IMR-90 (cell line): ENCODE measurements around the gene COL11A2. TPM values are rescaled to one million over a fixed set of nuclear protein-coding genes. Genes with fewer than 3 reads are reported as not detected.

Source experiments
- ATAC-seq: fragments of 200-7000 bp; cut with Tn5 transposase; 2 replicates; pipeline ENCODE4 v1.9.1; 2020; ENCODE audit warnings: low read depth, mild to moderate bottlenecking, moderate library complexity
- BruUV-seq: library from RNA; stranded (reverse); fragments of 400-500 nt; replicated peaks from 2 replicates; lab custom pipeline; 2021; lab: Mats Ljungman, UMichigan
- CTCF ChIA-PET: fragments of 300-600 bp; formaldehyde crosslinking; extraction: SDS; loops from one replicate; lab custom pipeline; 2021; ENCODE audit warnings: antibody characterized with exemption; lab: Yijun Ruan, JAX
- POLR2A ChIA-PET: fragments of 300-600 bp; sonication (Branson Sonifier 250); formaldehyde crosslinking; loops from one replicate; lab custom pipeline; 2022; ENCODE audit warnings: antibody characterized with exemption; ENCODE audit not compliant: unreplicated experiment; lab: Charles Lee
- DNase-seq: peaks from one replicate; pipeline ENCODE4 v3.0.0; 2013
- H2AFZ ChIP-seq: replicated peaks from 2 replicates; pipeline ENCODE3; 2013; ENCODE audit warnings: low read length, mild to moderate bottlenecking; ENCODE audit not compliant: poor library complexity
- H2AK5ac ChIP-seq: 2 replicates; pipeline ENCODE4 v1.6.1; 2013; ENCODE audit warnings: low read depth, low read length, inconsistent platforms
- H2AK9ac ChIP-seq: replicated peaks from 2 replicates; pipeline ENCODE3; 2013; ENCODE audit warnings: mild to moderate bottlenecking, low read depth, low read length, moderate library complexity; ENCODE audit not compliant: poor library complexity
- H2BK120ac ChIP-seq: 2 replicates; pipeline ENCODE4 v1.6.1; 2013; ENCODE audit warnings: low read depth, low read length, inconsistent platforms
- H2BK15ac ChIP-seq: 3 replicates; pipeline ENCODE4 v1.6.1; 2013; ENCODE audit warnings: low read depth, low read length, inconsistent platforms
- H2BK20ac ChIP-seq: 2 replicates; pipeline ENCODE4 v1.6.1; 2013; ENCODE audit warnings: low read depth, mild to moderate bottlenecking, inconsistent platforms, low read length, moderate library complexity
- H2BK5ac ChIP-seq: 2 replicates; pipeline ENCODE4 v1.6.1; 2013; ENCODE audit warnings: mild to moderate bottlenecking, low read depth, low read length, inconsistent platforms; ENCODE audit not compliant: poor library complexity, severe bottlenecking
- H3K14ac ChIP-seq: replicated peaks from 2 replicates; pipeline ENCODE4 v1.6.1; 2013; ENCODE audit warnings: low read depth, low read length, inconsistent platforms
- H3K18ac ChIP-seq: 2 replicates; pipeline ENCODE4 v1.6.1; 2013; ENCODE audit warnings: low read depth, low read length, control low read depth
- H3K23ac ChIP-seq: 2 replicates; pipeline ENCODE4 v1.6.1; 2013; ENCODE audit warnings: low read depth, low read length, inconsistent platforms
- H3K27ac ChIP-seq: 2 replicates; pipeline ENCODE4 v1.5.1; 2013; ENCODE audit warnings: mild to moderate bottlenecking, control low read depth, low read length; ENCODE audit not compliant: insufficient read depth
- H3K27me3 ChIP-seq: 2 replicates; pipeline ENCODE4 v1.6.1; 2013; ENCODE audit warnings: low read length; ENCODE audit not compliant: control insufficient read depth, insufficient read depth
- H3K36me3 ChIP-seq: 2 replicates; pipeline ENCODE4 v1.6.1; 2013; ENCODE audit warnings: low read length, mixed read lengths; ENCODE audit not compliant: control insufficient read depth, insufficient read depth
- H3K4ac ChIP-seq: 2 replicates; pipeline ENCODE4 v1.6.1; 2013; ENCODE audit warnings: low read depth, low read length, inconsistent platforms
- H3K4me1 ChIP-seq: 2 replicates; pipeline ENCODE4 v1.6.1; 2013; ENCODE audit warnings: low read length, mixed read lengths; ENCODE audit not compliant: control insufficient read depth, insufficient read depth
- H3K4me2 ChIP-seq: 2 replicates; pipeline ENCODE4 v1.6.1; 2013; ENCODE audit warnings: low read depth, mild to moderate bottlenecking, control low read depth, low read length, moderate library complexity
- H3K4me3 ChIP-seq: 2 replicates; pipeline ENCODE4 v1.5.1; 2013; ENCODE audit warnings: low read depth, mild to moderate bottlenecking, control low read depth, low read length, moderate library complexity; ENCODE audit not compliant: insufficient read depth
- H3K56ac ChIP-seq: 2 replicates; pipeline ENCODE4 v1.6.1; 2013; ENCODE audit warnings: low read length, inconsistent platforms; ENCODE audit not compliant: insufficient read depth; ENCODE audit errors: extremely low read depth
- H3K79me1 ChIP-seq, 2 experiments: 2 replicates each; pipeline ENCODE4 v1.6.1; 2013; ENCODE audit warnings: low read length in 2 of 2, inconsistent platforms in 1 of 2, low read depth in 1 of 2
- H3K9ac ChIP-seq: 2 replicates; pipeline ENCODE4 v1.6.1; 2013; ENCODE audit warnings: low read depth, low read length, control low read depth
- H3K9me1 ChIP-seq: 2 replicates; pipeline ENCODE4 v1.6.1; 2013; ENCODE audit warnings: low read length, inconsistent platforms; ENCODE audit not compliant: insufficient read depth
- H3K9me3 ChIP-seq: 2 replicates; pipeline ENCODE4 v1.6.1; 2013; ENCODE audit warnings: low read length; ENCODE audit not compliant: control insufficient read depth, insufficient read depth
- H4K20me1 ChIP-seq: 2 replicates; pipeline ENCODE4 v1.6.1; 2013; ENCODE audit warnings: low read length, inconsistent platforms; ENCODE audit not compliant: insufficient read depth
- H4K5ac ChIP-seq: 2 replicates; pipeline ENCODE4 v1.6.1; 2013; ENCODE audit warnings: mild to moderate bottlenecking, low read depth, low read length, control low read depth
- H4K8ac ChIP-seq, 2 experiments: 2 replicates each; pipeline ENCODE4 v1.6.1; 2013; ENCODE audit warnings: low read depth in 2 of 2, low read length in 2 of 2, control low read depth in 1 of 2, inconsistent platforms in 1 of 2
- H4K91ac ChIP-seq: 2 replicates; pipeline ENCODE4 v1.6.1; 2013; ENCODE audit warnings: low read depth, low read length, inconsistent platforms; ENCODE audit not compliant: insufficient read depth
- CEBPB ChIP-seq: IDR thresholded peaks from 2 replicates; pipeline ENCODE4 v1.6.1; 2012; ENCODE audit warnings: low read depth, low read length, improper control_type of control experiment
- CHD1 ChIP-seq: IDR thresholded peaks from 2 replicates; pipeline ENCODE4 v1.6.1; 2012; ENCODE audit warnings: low read depth, low read length, improper control_type of control experiment
- FOS ChIP-seq: fragments of 150-350 bp; IDR thresholded peaks from 2 replicates; pipeline ENCODE4 v1.6.1; 2016; ENCODE audit warnings: low read depth, low read length
- MXI1 ChIP-seq: IDR thresholded peaks from 2 replicates; pipeline ENCODE4 v1.6.1; 2012; ENCODE audit warnings: low read depth, mild to moderate bottlenecking, low read length, moderate library complexity, borderline replicate concordance
- NFE2L2 ChIP-seq: fragments of 150-350 bp; IDR thresholded peaks from 2 replicates; pipeline ENCODE4 v1.6.1; 2016; ENCODE audit warnings: low read depth, mild to moderate bottlenecking, low read length
- POLR2A ChIP-seq: IDR thresholded peaks from 2 replicates; pipeline ENCODE4 v1.6.1; 2012; ENCODE audit warnings: mild to moderate bottlenecking, low read depth, low read length
- RAD21 ChIP-seq: IDR thresholded peaks from 2 replicates; pipeline ENCODE4 v1.6.1; 2012; ENCODE audit warnings: low read length, improper control_type of control experiment
- RCOR1 ChIP-seq: IDR thresholded peaks from 2 replicates; pipeline ENCODE4 v1.6.1; 2012; ENCODE audit warnings: mild to moderate bottlenecking, low read length, improper control_type of control experiment; ENCODE audit not compliant: insufficient replicate concordance
- RFX5 ChIP-seq: IDR thresholded peaks from 2 replicates; pipeline ENCODE4 v1.8.0; 2012; ENCODE audit warnings: low read depth, mild to moderate bottlenecking, low read length, moderate library complexity
- SMC3 ChIP-seq: fragments of 150-350 bp; IDR thresholded peaks from 2 replicates; pipeline ENCODE4 v1.6.1; 2016; ENCODE audit warnings: low read depth, mild to moderate bottlenecking, antibody characterized with exemption, low read length, moderate library complexity
- WGBS, 2 experiments: methylation state at CpG; one replicate each; pipeline versions ENCODE4 v1.1.5 to v1.1.7; 2013; ENCODE audit warnings: missing lambda C conversion rate in 2 of 2; ENCODE audit not compliant: insufficient read length in 1 of 2; ENCODE audit errors: extremely low coverage in 2 of 2; 5-methylcytosine and 5-hydroxymethylcytosine counted together
- dilution Hi-C: fragments of 300-500 bp; cut with HindIII; formaldehyde crosslinking; loops from one replicate; pipeline ENCODE4 v1.14.3; 2018; ENCODE audit warnings: low sequenced_read_pairs; ENCODE audit not compliant: unreplicated experiment
- in situ Hi-C: fragments of 300-500 bp; cut with MboI; formaldehyde crosslinking; loops from 3 replicates; pipeline ENCODE4 v1.14.3; 2019; ENCODE audit warnings: low sequenced_read_pairs, inconsistent platforms, mixed read lengths
- intact Hi-C: fragments of 100-400 bp; cut with micrococcal nuclease; formaldehyde crosslinking; loops from 2 replicates; pipeline ENCODE4 v1.10.0; 2022
- polyA plus RNA-seq, 3 experiments: library from polyadenylated mRNA; depleted of rRNA; stranded (reverse); fragments of >200 nt; gene quantifications; 2 replicates each; pipeline ENCODE4 v1.2.3, GENCODE V29; 2012; ENCODE audit warnings: low replicate concordance in 1 of 3
- total RNA-seq: library from RNA; depleted of rRNA; stranded (reverse); fragments of >200 nt; gene quantifications from 2 replicates; pipeline ENCODE4 v1.2.3, GENCODE V29; 2012
- TF ChIP-seq, protein P1 (sequence below): conservative IDR thresholded peaks from 2 replicates; pipeline ENCODE4 v1.5.1; 2012; ENCODE audit warnings: mild to moderate bottlenecking, low read depth, low read length, improper control_type of control experiment
- TF ChIP-seq, protein P2 (sequence below): fragments of 150-350 bp; IDR thresholded peaks from 2 replicates; pipeline ENCODE4 v1.6.1; 2016; ENCODE audit warnings: low read depth, mild to moderate bottlenecking, low read length, moderate library complexity, borderline replicate concordance
- TF ChIP-seq, protein P3 (sequence below): fragments of 150-350 bp; IDR thresholded peaks from 2 replicates; pipeline ENCODE4 v1.6.1; 2017; ENCODE audit warnings: mild to moderate bottlenecking, antibody characterized with exemption, low read length, low read depth

COL11A2 gene
- total and polyA plus RNA-seq, 2 of the 4 experiments (the other 2 are of a cell fraction), result under 0.01 to 0.38 TPM

DNA sequence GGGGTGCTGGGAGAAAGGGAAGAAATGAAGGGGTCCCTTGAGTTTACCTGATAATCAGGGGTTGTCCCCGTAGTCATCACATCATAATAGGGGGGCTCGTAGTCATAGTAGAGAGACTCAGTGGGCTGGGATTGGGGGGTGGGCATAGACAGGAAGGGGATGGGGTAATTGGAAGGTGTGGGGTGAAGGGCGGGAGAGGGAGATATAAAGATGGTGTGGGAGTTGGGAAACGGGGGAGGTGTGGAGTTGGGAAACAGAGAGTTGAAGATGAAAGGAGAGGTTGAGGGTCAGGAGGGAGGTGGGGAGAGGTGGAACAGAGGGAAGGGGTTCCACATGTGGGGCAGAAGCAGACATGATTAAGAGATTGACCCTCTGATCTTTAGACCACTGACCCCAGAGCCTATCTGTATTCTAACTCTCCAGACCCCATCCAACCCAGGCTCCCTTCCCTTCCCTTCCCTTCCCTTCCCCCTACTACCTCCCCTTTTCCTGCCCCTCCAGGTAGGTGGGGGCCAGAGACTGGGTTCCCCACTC, 6.5 kb downstream of the COL11A2 start:
- H3K14ac ChIP-seq, result no peak overlapping the region
- H3K9me1 ChIP-seq, result no peaks in the 10 kb centered on the region
- no peaks in the 10 kb centered on the region for H3K9me3 ChIP-seq
- H3K27me3 ChIP-seq, result peaks cover 34% of the 10 kb centered on the region
- POLR2A ChIA-PET, result no interaction called here
- no peak overlapping the region for H4K5ac ChIP-seq
- no peak overlapping the region for H3K18ac ChIP-seq
- TF ChIP-seq CHD1 (no peak), FOS (no peak), MXI1 (no peak), POLR2A (no peak), NFE2L2 (no peak), RFX5 (no peak), SMC3 (no peak), RAD21 (no peak), CEBPB (no peak), RCOR1 (no peak)
- TF ChIP-seq, protein P1, sequence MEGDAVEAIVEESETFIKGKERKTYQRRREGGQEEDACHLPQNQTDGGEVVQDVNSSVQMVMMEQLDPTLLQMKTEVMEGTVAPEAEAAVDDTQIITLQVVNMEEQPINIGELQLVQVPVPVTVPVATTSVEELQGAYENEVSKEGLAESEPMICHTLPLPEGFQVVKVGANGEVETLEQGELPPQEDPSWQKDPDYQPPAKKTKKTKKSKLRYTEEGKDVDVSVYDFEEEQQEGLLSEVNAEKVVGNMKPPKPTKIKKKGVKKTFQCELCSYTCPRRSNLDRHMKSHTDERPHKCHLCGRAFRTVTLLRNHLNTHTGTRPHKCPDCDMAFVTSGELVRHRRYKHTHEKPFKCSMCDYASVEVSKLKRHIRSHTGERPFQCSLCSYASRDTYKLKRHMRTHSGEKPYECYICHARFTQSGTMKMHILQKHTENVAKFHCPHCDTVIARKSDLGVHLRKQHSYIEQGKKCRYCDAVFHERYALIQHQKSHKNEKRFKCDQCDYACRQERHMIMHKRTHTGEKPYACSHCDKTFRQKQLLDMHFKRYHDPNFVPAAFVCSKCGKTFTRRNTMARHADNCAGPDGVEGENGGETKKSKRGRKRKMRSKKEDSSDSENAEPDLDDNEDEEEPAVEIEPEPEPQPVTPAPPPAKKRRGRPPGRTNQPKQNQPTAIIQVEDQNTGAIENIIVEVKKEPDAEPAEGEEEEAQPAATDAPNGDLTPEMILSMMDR, result no peak
- TF ChIP-seq, protein P2, sequence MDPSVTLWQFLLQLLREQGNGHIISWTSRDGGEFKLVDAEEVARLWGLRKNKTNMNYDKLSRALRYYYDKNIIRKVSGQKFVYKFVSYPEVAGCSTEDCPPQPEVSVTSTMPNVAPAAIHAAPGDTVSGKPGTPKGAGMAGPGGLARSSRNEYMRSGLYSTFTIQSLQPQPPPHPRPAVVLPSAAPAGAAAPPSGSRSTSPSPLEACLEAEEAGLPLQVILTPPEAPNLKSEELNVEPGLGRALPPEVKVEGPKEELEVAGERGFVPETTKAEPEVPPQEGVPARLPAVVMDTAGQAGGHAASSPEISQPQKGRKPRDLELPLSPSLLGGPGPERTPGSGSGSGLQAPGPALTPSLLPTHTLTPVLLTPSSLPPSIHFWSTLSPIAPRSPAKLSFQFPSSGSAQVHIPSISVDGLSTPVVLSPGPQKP, result no peak
- TF ChIP-seq, protein P3, sequence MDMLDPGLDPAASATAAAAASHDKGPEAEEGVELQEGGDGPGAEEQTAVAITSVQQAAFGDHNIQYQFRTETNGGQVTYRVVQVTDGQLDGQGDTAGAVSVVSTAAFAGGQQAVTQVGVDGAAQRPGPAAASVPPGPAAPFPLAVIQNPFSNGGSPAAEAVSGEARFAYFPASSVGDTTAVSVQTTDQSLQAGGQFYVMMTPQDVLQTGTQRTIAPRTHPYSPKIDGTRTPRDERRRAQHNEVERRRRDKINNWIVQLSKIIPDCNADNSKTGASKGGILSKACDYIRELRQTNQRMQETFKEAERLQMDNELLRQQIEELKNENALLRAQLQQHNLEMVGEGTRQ, result no peak
- H2BK15ac ChIP-seq, result no peak overlapping the region
- in situ Hi-C loops (no loop called here), intact Hi-C loops (no loop called here), dilution Hi-C loops (no loop called here)
- H3K23ac ChIP-seq, result no peak overlapping the region
- no peak overlapping the region for H3K4ac ChIP-seq
- no peak overlapping the region for H3K4me2 ChIP-seq
- H2AK9ac ChIP-seq, result no peak overlapping the region
- H3K36me3 ChIP-seq, result no peaks in the 10 kb centered on the region
- H4K20me1 ChIP-seq, result no peaks in the 10 kb centered on the region
- H4K91ac ChIP-seq, result no peak overlapping the region
- H3K27ac ChIP-seq, result no peak overlapping the region
- no peak overlapping the region for H2AK5ac ChIP-seq
- ATAC-seq (no peak), DNase-seq (no peak)
- no peak overlapping the region for H2BK120ac ChIP-seq
- no peak overlapping the region for H2BK5ac ChIP-seq
- H3K79me1 ChIP-seq, result no peaks in the 10 kb centered on the region
- H2AFZ ChIP-seq, result no peak overlapping the region
- H3K4me1 ChIP-seq, result no peaks in the 10 kb centered on the region
- BruUV-seq, result no TSS peak
- WGBS, 2 experiments, result 39 to 100% methylated on average over 2 to 3 of the region's 4 CpGs
- no peak overlapping the region for H2BK20ac ChIP-seq
- no peak overlapping the region for H3K4me3 ChIP-seq
- H3K9ac ChIP-seq, result no peak overlapping the region
- no peak overlapping the region for H3K56ac ChIP-seq
- CTCF ChIA-PET, result no interaction called here
- H4K8ac ChIP-seq, result no peak overlapping the region
